Ascending aorta (tissue), 2 donors: ENCODE data around the gene SNX9. TPM values are rescaled to one million over a fixed set of nuclear protein-coding genes. Genes with fewer than 3 reads are reported as not detected.

ENCODE experiments used
- DNase-seq, 2 donors: peaks; one replicate each; pipeline ENCODE4 v3.0.0-alpha.2; 2019; ENCODE audit warnings: low spot score in 2 of 2
- H3K27ac ChIP-seq, 2 donors: fragments of 200-600 bp; sonication (generic); one replicate each; pipeline ENCODE4 v1.5.1; 2016 to 2017; ENCODE audit warnings: mild to moderate bottlenecking in 1 of 2
- H3K27me3 ChIP-seq: fragments of 200-600 bp; sonication (generic); one replicate; pipeline ENCODE4 v1.5.1; 2017
- H3K36me3 ChIP-seq, 2 donors: fragments of 200-600 bp; sonication (generic); one replicate each; pipeline ENCODE4 v1.5.1; 2016
- H3K4me1 ChIP-seq, 2 donors: fragments of 200-600 bp; sonication (generic); one replicate each; pipeline ENCODE4 v1.5.1; 2016 to 2017; ENCODE audit warnings: mild to moderate bottlenecking in 1 of 2
- H3K4me3 ChIP-seq, 2 donors: fragments of 200-600 bp; sonication (generic); one replicate each; pipeline ENCODE4 v1.5.1; 2016 to 2017; ENCODE audit warnings: mild to moderate bottlenecking in 1 of 2
- H3K9me3 ChIP-seq, 2 donors: fragments of 200-600 bp; sonication (generic); one replicate each; pipeline ENCODE4 v1.5.1; 2016
- CTCF ChIP-seq, 3 experiments: fragments of 200-600 bp in 2 of 3; fragments of 450-650 bp in 1 of 3; sonication (generic) in 2 of 3; IDR thresholded peaks; one replicate each; pipeline ENCODE4 v1.5.1; 2016 to 2019; ENCODE audit warnings: antibody characterized with exemption in 3 of 3, mild to moderate bottlenecking in 1 of 3, moderate library complexity in 1 of 3
- intact Hi-C: fragments of 100-400 bp; cut with DNase I; formaldehyde crosslinking; loops from one replicate; pipeline ENCODE4 v1.15.1; 2023
- total RNA-seq: library from RNA; depleted of rRNA; stranded (reverse); fragments of >200 nt; gene quantifications from one replicate; pipeline ENCODE4 v1.1.0, GENCODE V29; 2016

Gene SNX9
- total RNA-seq, 1 donor from 2014 or later = 55.2 TPM

- peaks cover 0 to 4% of the 10 kb centered on the region in 2 donors for H3K9me3 ChIP-seq
- no peaks in the 10 kb centered on the region for H3K36me3 ChIP-seq
- H3K27me3 ChIP-seq = no peaks in the 10 kb centered on the region
- intact Hi-C loops = no loop called here
- no peak for TF ChIP-seq CTCF (IDR thresholded peaks at IDR 0.05)
- H3K4me3 ChIP-seq = no peak overlapping the region
- no peak for DNase-seq
- H3K4me1 ChIP-seq = peaks cover 0 to 15% of the 10 kb centered on the region in 2 donors
- no peak overlapping the region for H3K27ac ChIP-seq
Observed at GRCh38 chr6:157859775-157860504, 36.9 kb downstream of the SNX9 start.

- Histone ChIP-seq H3K9me3 (peaks cover 0 to 3% of the 10 kb centered on the region in 2 donors), H3K27me3 (no peaks in the 10 kb centered on the region), H3K4me1 (peaks cover 0 to 15% of the 10 kb centered on the region in 2 donors), H3K27ac (no peak overlapping the region), H3K4me3 (no peak overlapping the region), H3K36me3 (no peaks in the 10 kb centered on the region)
- DNase-seq = no peak
- intact Hi-C loops = no loop called here
- TF ChIP-seq CTCF (IDR thresholded peaks at IDR 0.05) = no peak
Observed at GRCh38 chr6:157860505-157860991, 37.5 kb downstream of the SNX9 start.

DNA sequence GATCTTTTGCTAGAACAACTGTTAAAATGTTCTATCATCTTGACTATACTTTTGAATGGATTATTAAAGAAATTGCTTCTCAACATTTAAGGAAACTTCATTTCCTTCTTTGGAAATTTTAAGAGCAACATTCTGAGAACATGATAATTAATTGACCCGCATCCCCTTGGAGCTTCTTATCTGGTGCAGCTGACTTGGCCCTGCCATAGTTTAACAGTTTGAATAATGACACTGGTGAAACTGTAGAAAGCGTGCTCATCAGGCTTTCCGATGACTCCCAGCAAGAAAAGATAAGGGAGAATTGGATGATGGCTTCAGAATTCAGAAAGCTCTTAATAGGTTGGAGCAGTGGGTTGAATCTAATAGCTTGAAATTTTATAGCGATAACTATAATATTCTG is 38.1 kb downstream of the SNX9 start:
- no peak for TF ChIP-seq CTCF (IDR thresholded peaks at IDR 0.05)

GRCh38 chr6:157861814-157862213 is 38.8 kb downstream of the SNX9 start:
- no peak overlapping the region for H3K4me3 ChIP-seq
- no peaks in the 10 kb centered on the region for H3K36me3 ChIP-seq
- no peak overlapping the region for H3K27ac ChIP-seq
- no peak for DNase-seq
- no peaks in the 10 kb centered on the region for H3K9me3 ChIP-seq
- TF ChIP-seq CTCF (IDR thresholded peaks at IDR 0.05) = no peak
- peaks cover 0 to 23% of the 10 kb centered on the region in 2 donors for H3K4me1 ChIP-seq
- no peaks in the 10 kb centered on the region for H3K27me3 ChIP-seq
- intact Hi-C loops = no loop called here

More for the DNA sequence above, 38.1 kb downstream of the SNX9 start:
- intact Hi-C loops = no loop called here
- H3K4me3 ChIP-seq = no peak overlapping the region
- H3K27ac ChIP-seq = no peak overlapping the region
- H3K4me1 ChIP-seq = peaks cover 0 to 16% of the 10 kb centered on the region in 2 donors
- no peaks in the 10 kb centered on the region for H3K27me3 ChIP-seq
- DNase-seq = no peak
- H3K9me3 ChIP-seq = no peaks in the 10 kb centered on the region
- H3K36me3 ChIP-seq = no peaks in the 10 kb centered on the region

DNA sequence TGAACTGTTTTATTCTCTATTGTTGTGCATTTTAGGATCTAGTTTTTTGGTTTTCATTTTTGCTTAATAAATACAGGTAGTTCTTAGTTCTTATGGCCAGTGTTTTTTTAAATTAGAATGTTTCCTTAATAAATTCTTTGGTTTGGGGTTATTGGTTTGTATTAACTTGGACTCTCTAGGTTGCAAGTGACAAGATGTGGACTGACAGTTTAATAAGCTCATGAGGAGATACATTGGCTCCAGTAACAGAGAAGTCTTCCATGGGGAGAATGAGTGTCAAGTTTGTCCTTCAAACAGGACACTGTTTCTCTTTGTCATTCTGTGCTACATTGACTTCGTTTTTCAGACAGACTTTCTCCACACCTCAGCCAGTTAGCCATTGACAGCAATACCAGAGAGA is 39.7 kb downstream of the SNX9 start:
- H3K27me3 ChIP-seq = no peaks in the 10 kb centered on the region
- no peak for DNase-seq
- H3K9me3 ChIP-seq = no peaks in the 10 kb centered on the region
- H3K4me1 ChIP-seq = peaks cover 0 to 27% of the 10 kb centered on the region in 2 donors
- intact Hi-C loops = no loop called here
- no peak for TF ChIP-seq CTCF (IDR thresholded peaks at IDR 0.05)
- no peak overlapping the region for H3K27ac ChIP-seq
- H3K4me3 ChIP-seq = no peak overlapping the region
- no peaks in the 10 kb centered on the region for H3K36me3 ChIP-seq
